Measurements from ENCODE around the gene SUCLG2.

SUCLG2 gene

DNA sequence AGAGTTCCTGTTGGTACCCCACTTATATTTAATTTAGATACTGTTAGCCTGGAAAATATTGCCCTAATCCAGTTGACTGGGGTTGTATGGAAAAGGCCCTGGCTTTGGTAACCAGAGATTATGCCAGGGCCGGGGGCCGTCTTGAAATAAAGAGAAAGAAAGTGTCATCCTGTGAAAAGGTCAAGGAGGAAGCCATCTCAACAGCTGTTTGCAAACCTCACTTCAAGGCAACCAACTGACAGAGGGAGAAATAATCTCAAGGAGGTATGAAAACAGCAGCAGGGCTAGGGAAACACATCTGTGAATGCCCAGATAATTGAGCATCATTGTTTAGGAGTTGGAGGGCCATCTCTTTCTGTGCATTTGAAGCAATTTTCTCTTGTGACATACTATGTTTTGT lies 190.8 kb downstream of the SUCLG2 start:
- no peak for DNase-seq (ENCODE audit: extremely low read depth in 1 of 2, low read depth in 1 of 2)

DNA sequence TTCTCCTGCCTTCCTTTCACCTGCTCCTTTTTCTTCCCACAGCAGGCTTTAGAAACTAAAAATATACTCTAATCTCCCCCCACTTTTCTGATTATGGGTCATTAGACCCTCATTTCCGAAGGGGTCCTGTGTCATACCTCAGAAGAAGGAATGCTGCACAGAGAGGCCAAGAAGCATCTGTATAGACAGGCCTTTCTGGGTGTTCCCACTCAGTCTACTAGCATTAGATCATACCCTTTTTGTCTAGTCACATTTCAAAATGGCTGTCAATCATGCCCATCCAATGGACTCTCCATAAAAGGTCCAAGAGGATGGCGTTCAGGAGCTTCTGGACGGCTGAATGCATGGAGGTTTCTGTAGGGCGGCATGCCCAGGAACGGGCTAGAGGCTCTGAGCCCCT lies 192.2 kb downstream of the SUCLG2 start:
- no peak for DNase-seq (ENCODE audit: extremely low read depth in 1 of 2, low read depth in 1 of 2)

DNA sequence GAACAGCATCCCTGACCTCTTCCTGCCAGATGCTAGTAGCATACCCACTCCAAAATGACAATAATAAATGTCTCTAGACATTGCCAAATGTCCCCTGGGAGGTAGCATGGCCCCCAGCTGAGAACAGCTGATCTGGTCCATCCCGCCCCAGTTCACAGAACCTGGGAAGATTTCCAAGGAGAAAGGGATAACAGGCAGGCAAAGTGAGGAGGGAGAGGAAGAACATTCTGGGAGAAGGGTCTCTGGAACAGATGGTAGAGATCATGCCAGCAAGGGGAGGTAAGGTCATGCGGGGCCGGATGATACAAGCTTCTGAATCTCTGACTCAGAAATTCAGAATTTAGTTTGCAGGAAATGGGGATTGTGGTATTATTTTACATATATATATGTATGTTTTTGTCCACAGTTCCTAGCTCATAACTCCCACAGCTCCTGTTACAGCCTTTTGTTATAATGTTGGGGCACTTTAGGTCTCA lies 192.7 kb downstream of the SUCLG2 start:
- DNase-seq (ENCODE audit: extremely low read depth in 1 of 2, low read depth in 1 of 2) = no peak

DNA sequence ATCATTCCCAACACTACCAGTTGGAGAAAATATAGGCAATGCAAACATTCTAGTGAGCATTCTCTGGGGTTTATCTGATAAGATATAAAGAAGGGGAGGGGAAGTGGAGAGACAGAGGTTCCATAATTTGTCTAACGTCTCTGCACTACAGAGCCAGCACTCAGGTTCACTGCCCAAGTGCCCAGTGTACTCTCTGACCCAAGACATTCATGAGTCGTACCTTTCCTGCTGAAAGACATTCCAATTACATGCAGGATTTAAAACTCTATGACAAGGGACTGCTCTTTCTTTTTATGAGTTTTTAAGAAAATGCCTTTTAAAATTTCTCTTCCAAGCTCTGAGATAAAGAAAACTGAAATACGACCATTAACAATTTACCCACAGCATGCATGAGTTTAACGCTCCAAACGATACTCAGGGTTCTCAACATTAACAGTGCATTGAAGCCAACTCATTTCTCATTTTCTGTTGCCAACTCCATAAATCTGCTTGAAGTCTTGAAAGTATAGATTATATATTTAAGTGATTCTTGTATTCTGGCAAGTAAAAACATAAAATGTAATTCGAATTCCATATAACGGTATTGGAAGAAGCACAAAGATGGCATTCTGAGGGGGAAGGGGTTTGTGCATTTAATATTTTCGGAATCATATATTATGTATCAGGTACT lies 193.4 kb downstream of the SUCLG2 start:
- no peak for DNase-seq (ENCODE audit: extremely low read depth in 1 of 2, low read depth in 1 of 2)

DNA sequence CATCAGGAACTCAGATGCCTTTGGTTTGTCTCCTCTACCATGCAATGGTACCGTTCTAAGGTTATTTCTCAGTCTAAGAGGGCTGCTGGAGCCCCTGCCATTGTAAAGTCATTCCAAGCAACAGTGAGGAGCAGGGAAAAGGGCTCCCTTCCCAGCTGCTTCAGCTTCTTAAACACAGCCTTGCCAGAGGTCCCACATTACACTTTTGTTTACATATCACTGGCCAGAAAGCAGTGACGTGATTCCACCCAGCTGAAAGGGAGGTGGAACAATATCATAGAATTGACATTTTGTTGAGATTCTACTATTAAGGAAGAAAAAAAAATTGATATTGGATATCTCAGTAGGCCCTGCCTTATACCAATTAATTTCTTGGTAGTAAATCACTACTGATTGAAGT lies 194.6 kb downstream of the SUCLG2 start:
- no peak for DNase-seq (ENCODE audit: extremely low read depth in 1 of 2, low read depth in 1 of 2)

DNA sequence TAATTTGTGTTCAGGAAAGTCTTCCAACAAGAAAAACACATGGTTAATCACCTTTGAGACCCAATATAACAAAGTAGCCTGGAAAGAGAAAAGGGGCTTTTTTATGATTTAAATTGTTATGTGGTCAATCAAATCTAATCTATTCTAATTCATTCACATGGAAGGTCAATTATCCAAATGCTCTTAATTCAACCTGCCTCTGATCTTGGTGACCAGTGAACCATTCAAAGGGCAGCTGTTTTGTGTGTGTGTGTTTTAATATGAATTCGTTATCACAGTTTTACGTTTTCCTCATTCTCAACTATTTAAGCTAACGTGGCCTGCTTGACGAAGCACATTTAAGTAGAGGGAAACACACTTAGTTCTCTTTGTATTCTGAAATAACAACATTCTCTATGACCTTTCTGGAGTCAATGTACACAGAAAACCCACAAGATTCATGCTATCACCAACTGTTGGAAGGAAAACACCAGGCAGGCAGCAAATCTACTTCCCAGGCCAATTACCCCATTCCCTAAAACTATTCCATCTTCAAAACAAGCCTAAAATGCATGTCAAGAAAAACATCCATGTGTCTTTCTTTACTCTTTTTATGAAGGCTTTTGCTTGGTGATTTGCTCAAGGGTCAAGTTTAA lies 195.4 kb downstream of the SUCLG2 start:
- DNase-seq (ENCODE audit: extremely low read depth in 1 of 2, low read depth in 1 of 2) = no peak

DNA sequence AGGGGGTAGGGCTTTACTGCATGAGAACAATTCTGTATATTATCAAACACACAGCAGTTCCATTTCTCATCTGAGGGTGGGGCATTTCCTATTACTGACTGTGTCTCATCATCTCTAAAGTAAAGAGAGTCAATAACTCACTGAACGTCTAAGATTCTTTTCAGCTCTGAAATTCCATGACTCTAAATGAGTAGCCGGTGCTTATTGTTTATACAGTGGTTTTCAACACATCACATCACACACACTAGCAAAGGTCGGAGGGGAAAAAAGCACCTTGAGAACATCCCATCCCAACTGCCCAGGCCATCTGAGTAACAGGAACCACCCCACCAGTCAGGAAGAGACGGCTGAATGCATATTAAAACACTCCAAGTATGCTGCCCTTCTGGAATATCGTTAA lies 196.0 kb downstream of the SUCLG2 start:
- DNase-seq (ENCODE audit: extremely low read depth in 1 of 2, low read depth in 1 of 2) = no peak

DNA sequence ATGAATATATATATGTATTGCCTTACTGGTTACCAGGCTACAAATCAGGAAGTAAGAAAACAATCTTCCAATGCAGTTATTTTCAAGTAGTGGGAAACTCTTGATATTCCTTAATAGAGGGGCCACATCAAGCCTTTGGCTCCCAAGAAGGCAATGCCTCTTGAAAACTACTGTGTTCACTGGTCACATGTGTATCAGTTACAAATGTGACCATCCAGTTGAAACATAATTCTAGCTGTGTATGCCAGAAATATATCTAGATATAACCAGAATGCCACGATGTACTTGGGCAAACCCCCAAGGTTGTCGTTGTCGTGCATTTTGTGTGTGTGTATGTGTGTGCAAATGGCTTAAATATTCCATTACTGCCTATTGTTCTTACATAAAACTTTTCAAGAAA lies 200.8 kb downstream of the SUCLG2 start:
- DNase-seq (ENCODE audit: extremely low read depth in 1 of 2, low read depth in 1 of 2) = no peak

DNA sequence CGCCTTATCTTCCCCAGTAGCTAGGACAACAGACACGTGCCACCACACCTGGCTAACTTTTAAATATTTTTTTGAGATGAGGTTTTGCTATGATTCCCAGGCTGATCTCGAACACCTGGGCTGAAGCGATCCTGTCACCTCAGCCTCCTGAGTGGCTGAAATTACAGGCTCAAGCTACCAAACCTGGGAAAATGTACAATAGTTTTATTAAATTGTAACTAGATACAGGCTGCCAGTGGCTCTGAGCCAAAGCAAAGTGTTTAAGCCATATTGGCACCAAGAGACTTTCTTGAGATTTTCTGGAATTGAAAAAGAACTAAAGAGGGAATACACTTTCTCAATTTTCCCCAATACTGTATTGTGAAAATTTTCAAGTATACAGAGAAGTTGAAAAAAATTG lies 204.3 kb downstream of the SUCLG2 start:
- DNase-seq (ENCODE audit: extremely low read depth in 1 of 2, low read depth in 1 of 2) = no peak

DNA sequence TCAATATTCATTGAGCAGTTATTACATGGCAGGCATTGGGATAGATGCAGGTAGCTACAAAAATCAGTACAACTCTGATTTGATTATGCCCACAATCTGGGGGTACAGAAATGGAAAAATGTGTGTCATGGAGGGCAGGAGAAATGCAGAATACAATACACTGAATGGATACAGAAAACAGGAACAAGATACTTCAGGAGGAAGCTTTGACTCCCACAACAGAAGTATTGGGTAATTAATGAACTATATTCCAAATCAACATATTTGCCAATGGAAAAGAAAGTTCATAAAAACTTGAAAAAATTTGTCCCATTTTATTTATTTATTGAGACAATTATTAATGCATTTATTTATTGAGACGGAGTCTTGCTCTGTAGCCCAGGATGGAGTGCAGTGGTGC lies 207.0 kb downstream of the SUCLG2 start:
- no peak for DNase-seq (ENCODE audit: extremely low read depth in 1 of 2, low read depth in 1 of 2)

DNA sequence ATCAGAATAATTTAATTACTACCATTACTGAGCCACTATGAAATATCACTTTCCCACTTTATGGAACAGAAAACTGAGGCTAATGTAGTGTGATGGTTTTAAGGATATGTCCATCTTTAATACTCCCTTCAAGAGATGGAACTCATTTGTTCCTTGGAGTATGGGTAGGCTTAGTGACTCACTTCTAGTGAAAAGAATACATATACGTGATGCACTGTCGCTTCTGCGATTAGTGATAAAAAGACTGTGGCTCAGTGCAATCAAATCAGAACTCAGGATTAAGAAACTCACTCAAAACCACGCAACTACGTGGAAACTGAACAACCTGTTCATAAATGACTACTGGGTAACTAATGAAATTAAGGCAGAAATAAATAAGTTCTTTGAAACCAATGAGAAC lies 216.6 kb downstream of the SUCLG2 start:
- no peak for DNase-seq (ENCODE audit: extremely low read depth in 1 of 2, low read depth in 1 of 2)

DNA sequence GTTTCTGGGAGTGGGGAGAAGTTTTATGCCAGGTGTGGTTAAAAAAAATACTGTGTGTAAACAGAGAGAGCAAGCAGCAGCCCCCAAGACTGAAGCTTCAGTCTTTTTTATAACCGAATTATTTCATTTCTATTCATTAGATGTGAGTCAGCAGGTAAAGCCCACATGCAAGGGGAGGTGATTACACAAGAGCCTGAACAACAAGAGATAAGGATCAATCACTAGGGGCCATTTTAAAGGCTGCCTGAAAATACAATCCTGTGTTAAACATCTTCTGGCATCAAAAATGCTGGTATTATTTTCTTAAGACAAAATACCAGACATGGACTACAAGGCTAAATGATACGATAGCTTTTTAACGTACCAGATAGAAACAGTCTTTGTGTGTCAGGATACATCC lies 217.3 kb downstream of the SUCLG2 start:
- no peak for DNase-seq (ENCODE audit: extremely low read depth in 1 of 2, low read depth in 1 of 2)

DNA sequence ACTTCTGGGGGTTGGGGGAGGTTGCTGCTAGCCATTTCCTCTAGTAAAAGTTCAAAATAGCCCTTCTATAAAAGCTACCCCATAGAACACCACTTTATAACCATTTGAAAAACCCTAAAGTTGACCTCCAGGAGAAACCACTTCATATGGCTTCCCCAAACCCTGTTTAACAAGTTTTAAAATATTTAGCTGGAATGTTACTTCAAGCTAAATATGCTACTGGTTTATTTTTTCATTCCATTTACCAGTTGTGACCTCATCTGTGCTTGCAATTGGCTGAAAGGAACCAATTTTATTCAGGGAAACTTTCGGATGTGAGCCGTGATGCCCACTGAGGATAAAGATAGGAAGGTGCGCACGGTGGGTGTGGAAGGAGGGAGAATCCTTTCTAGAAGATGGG lies 221.3 kb downstream of the SUCLG2 start:
- DNase-seq (ENCODE audit: extremely low read depth in 1 of 2, low read depth in 1 of 2) = no peak

DNA sequence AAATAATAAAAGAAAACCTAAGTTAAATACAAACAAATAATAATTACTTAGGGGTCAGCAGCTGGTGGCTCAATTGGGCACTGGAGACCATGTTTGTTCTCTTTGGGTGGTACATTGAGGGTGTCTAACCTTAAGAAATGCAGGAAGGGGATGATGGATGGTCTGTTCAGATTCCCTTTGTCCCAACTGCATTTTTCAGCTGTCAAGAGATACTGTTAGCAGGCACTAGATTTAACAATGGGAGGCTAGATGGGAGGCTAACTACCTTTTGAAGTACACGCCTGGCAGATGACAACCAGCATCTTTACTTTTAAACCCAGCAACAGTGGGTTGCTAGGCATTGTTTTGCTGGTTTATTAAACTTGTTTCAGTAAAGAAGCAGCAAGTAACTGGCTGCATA lies 222.5 kb downstream of the SUCLG2 start:
- DNase-seq (ENCODE audit: extremely low read depth in 1 of 2, low read depth in 1 of 2) = no peak

DNA sequence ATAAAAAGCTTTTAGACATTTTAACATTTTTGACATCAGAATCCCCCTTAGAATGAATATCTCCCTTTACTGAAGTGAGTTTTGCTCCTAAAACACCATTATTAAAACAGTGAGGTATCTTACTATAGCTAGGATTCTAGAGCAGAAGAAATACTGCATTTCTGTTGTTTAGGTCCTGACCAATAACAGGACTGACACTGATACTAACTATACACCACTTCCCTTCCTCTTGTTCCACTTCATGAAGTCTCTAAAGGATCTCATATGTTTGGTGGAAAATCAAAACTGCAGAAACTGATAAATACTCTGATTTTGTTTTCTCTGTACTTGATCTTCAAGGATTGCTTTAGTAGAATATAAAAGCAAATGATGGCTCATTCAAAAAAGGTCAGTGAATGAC lies 230.7 kb downstream of the SUCLG2 start:
- DNase-seq (ENCODE audit: extremely low read depth in 1 of 2, low read depth in 1 of 2) = no peak

DNA sequence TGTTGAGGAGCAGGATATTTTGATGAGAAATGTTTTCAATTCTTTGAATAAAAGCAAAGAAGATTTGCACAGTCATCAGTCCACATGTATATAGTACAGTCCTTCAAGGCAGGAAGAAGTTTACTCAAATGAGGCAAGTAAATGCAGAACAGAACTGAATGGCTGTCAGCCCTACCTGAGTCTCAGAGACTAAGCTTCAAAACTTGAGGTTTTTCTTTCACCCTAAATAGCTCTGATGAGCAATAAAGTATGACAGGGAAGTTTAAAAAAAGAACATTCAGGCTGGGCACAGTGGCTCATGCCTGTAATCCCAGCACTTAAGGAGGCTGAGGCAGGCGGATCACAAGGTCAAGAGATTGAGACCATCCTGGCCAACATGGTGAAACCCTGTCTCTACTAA lies 232.5 kb downstream of the SUCLG2 start:
- no peak for DNase-seq (ENCODE audit: extremely low read depth in 1 of 2, low read depth in 1 of 2)

DNA sequence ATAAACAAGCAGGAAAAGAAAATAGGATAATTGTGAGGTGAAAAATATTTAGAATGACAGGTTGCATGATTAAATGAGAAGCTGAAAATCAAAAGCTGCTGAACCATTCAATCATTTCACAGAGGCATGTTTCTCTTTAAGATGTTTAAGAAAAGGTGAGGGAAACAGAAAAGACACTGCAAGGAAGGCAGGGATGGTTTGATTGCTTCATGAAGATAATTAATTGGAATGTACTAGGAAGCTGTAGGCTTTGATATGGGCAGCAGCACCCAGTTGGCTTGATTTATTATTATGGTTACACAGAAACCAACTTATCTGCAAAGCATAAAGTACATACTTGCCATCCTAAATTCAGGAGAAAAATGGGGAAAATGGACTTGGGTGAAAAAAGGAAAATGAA lies 234.6 kb downstream of the SUCLG2 start:
- DNase-seq (ENCODE audit: extremely low read depth in 1 of 2, low read depth in 1 of 2) = no peak

DNA sequence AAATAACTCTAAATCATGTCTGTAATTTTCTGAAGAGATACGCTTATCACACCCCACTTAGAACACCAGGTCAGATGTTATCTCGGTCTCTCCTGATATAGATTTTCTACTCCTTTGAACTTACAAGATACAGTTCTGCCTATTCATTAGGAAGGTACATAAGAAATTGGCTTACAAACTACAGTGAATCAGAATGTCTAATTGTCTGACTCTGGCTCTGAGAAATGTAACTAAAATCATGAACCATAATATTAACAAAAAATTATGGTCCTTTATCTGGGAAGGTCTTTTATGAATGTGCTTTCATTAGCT lies 235.2 kb downstream of the SUCLG2 start:
- no peak for DNase-seq (ENCODE audit: extremely low read depth in 1 of 2, low read depth in 1 of 2)

DNA sequence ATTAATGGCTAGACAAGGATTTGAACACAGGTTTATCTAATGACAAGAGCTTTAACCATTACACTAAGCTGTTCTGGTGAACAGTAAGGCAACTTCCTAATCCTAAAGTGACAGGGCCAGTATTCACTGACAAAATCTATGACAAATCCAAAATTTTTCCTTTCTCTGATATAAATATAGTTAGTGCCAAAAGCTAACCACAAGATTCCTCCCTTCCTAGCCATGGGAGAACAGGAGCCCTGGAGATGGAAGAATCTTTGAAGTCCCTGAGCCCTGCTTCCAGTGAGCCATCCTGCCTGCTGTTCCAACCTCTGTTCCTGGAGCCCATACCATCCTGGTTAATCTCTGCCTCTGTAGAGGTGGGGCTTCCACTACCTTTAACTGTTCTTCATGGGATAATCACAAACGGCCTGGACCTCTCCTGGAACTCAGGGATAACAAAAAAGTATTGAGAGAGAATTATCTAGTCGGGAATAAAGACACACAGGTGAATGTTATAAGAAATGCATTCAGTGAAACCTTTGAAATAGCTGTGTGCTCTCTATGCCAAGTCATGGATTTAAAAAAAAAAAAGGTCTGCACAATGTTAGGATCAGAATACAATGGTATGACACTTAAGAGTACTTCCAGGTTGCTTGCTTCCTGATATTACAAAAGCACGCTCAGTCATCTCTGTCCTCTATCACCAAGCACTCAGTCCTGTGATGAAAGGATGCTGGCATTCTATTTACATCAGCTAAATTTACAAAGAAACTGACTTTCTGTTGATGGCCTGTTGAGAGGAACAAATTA lies 235.8 kb downstream of the SUCLG2 start:
- no peak for DNase-seq (ENCODE audit: extremely low read depth in 1 of 2, low read depth in 1 of 2)

DNA sequence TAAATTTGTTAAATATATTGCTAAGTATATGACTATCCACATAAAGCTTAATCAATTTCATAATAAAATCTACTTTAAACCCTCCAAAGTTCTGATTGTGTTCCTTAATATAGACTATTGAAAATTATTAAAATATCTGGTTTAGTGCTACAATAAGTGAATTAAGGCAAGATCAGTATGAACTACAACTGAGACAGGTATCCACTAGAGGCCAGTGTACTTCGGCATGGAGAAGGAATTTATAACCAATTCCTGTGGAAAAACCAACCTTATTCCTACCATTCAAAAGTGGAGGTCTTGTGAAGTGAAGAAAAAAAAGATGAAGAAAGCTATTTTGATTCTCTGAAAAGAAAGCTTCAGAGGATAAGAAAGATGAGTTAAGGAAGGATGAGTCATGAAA lies 237.7 kb downstream of the SUCLG2 start:
- DNase-seq (ENCODE audit: extremely low read depth in 1 of 2, low read depth in 1 of 2) = no peak

DNA sequence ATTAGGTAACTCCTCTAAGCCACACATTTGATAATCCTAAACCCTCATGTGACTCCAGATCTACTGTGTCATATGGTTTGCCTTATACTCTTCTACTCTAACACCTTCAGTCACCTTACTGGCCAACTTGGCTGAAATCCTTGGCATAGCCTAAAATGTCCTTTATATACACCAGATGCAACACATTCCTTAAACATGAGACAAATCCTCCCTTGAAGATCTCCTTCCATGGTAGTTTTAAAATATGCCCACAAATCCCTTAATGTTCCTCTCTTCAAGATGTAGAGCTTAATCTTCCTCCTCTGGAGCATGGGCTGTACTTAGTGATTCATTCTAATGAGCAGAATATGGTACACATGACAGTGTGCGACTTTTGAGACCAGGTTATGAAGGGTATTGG lies 238.9 kb downstream of the SUCLG2 start:
- no peak for DNase-seq (ENCODE audit: extremely low read depth in 1 of 2, low read depth in 1 of 2)

DNA sequence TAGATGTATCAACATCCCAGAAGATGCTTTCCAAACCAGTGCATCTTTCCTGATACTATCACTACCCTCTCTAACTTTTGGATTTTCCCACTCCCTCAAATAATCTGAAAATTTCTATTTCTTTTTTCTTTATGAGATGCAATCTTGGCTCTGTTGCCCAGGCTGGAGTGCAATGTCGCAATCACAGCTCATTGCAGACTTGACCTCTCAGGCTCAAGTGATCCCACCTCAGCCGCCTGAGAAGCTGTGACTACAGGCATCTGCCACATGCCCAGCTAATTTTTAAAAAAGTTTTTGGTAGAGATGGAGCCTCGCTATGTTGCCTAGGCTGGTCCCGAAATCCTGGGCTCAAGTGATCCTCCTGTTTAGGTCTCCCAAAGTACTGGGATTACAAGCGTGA lies 239.7 kb downstream of the SUCLG2 start:
- DNase-seq (ENCODE audit: extremely low read depth in 1 of 2, low read depth in 1 of 2) = no peak

Data from stimulated activated CD8-positive, alpha-beta memory T cell treated with anti-CD3 and anti-CD28 coated beads, Interleukin-7, amount 100 ng/mL, for 48 hours (primary cell).